Activated T-cell treated with anti-CD3 and anti-CD28 coated beads, Interleukin-2, amount 50 U/mL, for 4 hours (primary cell): Measurements from ENCODE around the gene MSX1. TPM values are rescaled to one million over a fixed set of nuclear protein-coding genes. Genes with fewer than 3 reads are reported as not detected.

Source experiments
- ATAC-seq, 2 donors: fragments of 200-7000 bp; cut with Tn5 transposase; one replicate each; pipeline ENCODE4 v1.10.0; 2021
- DNase-seq: peaks from one replicate; pipeline ENCODE4 v3.0.0-alpha.2; 2020
- H3K27me3 Mint-ChIP-seq: one replicate; pipeline ENCODE4 v1.8.0; 2021; ENCODE audit warnings: low read depth, mixed read lengths
- H3K36me3 Mint-ChIP-seq: one replicate; pipeline ENCODE4 v1.8.0; 2022; ENCODE audit warnings: mixed read lengths; ENCODE audit not compliant: insufficient read depth
- H3K4me1 Mint-ChIP-seq: one replicate; pipeline ENCODE4 v1.8.0; 2021; ENCODE audit warnings: low read depth, mixed read lengths
- H3K4me3 Mint-ChIP-seq: one replicate; pipeline ENCODE4 v1.8.0; 2021; ENCODE audit warnings: mild to moderate bottlenecking, moderate library complexity, mixed read lengths
- H3K9me3 Mint-ChIP-seq: one replicate; pipeline ENCODE4 v1.8.0; 2021; ENCODE audit warnings: mixed read lengths
- total RNA-seq, 3 donors: library from RNA; stranded (reverse); gene quantifications; one replicate each; pipeline ENCODE4 v1.2.1, GENCODE V29; 2021

MSX1 gene
- total RNA-seq, 3 donors from 2014 or later = 0.14 TPM; not detected in 2

- Mint-ChIP-seq H3K4me3 (no peak overlapping the region), H3K36me3 (no peaks in the 10 kb centered on the region), H3K9me3 (no peaks in the 10 kb centered on the region), H3K4me1 (peaks cover 10% of the 10 kb centered on the region), H3K27me3 (peaks cover 56% of the 10 kb centered on the region)
- no peak for DNase-seq
- no peak for ATAC-seq
Observed at GRCh38 chr4:4849106-4849505, 10.4 kb upstream of the MSX1 start.

GRCh38 chr4:4849524-4850193, 9.8 kb upstream of the MSX1 start:
- Mint-ChIP-seq H3K36me3 (no peaks in the 10 kb centered on the region), H3K27me3 (peaks cover 60% of the 10 kb centered on the region)
- no peak for ATAC-seq

GRCh38 chr4:4851081-4851480, 8.4 kb upstream of the MSX1 start:
- Mint-ChIP-seq H3K36me3 (no peaks in the 10 kb centered on the region), H3K27me3 (peaks cover 71% of the 10 kb centered on the region), H3K4me3 (no peak overlapping the region), H3K4me1 (peaks cover 20% of the 10 kb centered on the region), H3K9me3 (no peaks in the 10 kb centered on the region)
- DNase-seq (no peak), ATAC-seq (no peak)

More at GRCh38 chr4:4849524-4850193, 9.8 kb upstream of the MSX1 start:
- Mint-ChIP-seq H3K4me1 (peaks cover 13% of the 10 kb centered on the region), H3K9me3 (no peaks in the 10 kb centered on the region), H3K4me3 (no peak overlapping the region)
- DNase-seq = no peak

GRCh38 chr4:4851906-4852305, 7.6 kb upstream of the MSX1 start:
- no peak for DNase-seq
- H3K9me3 Mint-ChIP-seq = no peaks in the 10 kb centered on the region
- H3K4me1 Mint-ChIP-seq = peaks cover 25% of the 10 kb centered on the region
- no peaks in the 10 kb centered on the region for H3K36me3 Mint-ChIP-seq
- no peak overlapping the region for H3K4me3 Mint-ChIP-seq
- peaks cover 77% of the 10 kb centered on the region for H3K27me3 Mint-ChIP-seq
- no peak for ATAC-seq

- Mint-ChIP-seq H3K27me3 (peaks cover 79% of the 10 kb centered on the region), H3K4me1 (peaks cover 30% of the 10 kb centered on the region), H3K9me3 (no peaks in the 10 kb centered on the region), H3K36me3 (no peaks in the 10 kb centered on the region), H3K4me3 (peak overlapping the region; percentile 73)
- peak; percentile 53 to 65 for ATAC-seq
- DNase-seq = no peak
Observed at GRCh38 chr4:4852591-4853362, 6.7 kb upstream of the MSX1 start.

- Mint-ChIP-seq H3K9me3 (no peaks in the 10 kb centered on the region), H3K4me1 (peaks cover 30% of the 10 kb centered on the region), H3K27me3 (peaks cover 83% of the 10 kb centered on the region), H3K36me3 (no peaks in the 10 kb centered on the region), H3K4me3 (peak overlapping the region; percentile 73)
- DNase-seq (no peak), ATAC-seq (no peak)
Observed at GRCh38 chr4:4853371-4853823, 6.1 kb upstream of the MSX1 start.

- Mint-ChIP-seq H3K9me3 (no peaks in the 10 kb centered on the region), H3K4me1 (peaks cover 36% of the 10 kb centered on the region), H3K27me3 (peaks cover 86% of the 10 kb centered on the region), H3K36me3 (no peaks in the 10 kb centered on the region), H3K4me3 (no peak overlapping the region)
- no peak for ATAC-seq
- DNase-seq = no peak
Observed at GRCh38 chr4:4853921-4854648, 5.4 kb upstream of the MSX1 start.

GRCh38 chr4:4854649-4855295, 4.7 kb upstream of the MSX1 start:
- Mint-ChIP-seq H3K4me3 (no peak overlapping the region), H3K4me1 (peaks cover 37% of the 10 kb centered on the region), H3K36me3 (no peaks in the 10 kb centered on the region), H3K9me3 (no peaks in the 10 kb centered on the region), H3K27me3 (peaks cover 83% of the 10 kb centered on the region)
- DNase-seq (no peak), ATAC-seq (no peak)

- Mint-ChIP-seq H3K4me3 (peak overlapping the region; percentile 6), H3K36me3 (no peaks in the 10 kb centered on the region), H3K27me3 (peaks cover 80% of the 10 kb centered on the region), H3K4me1 (peaks cover 37% of the 10 kb centered on the region), H3K9me3 (no peaks in the 10 kb centered on the region)
- no peak for DNase-seq
- ATAC-seq = no peak
Observed at GRCh38 chr4:4855301-4856070, 4.0 kb upstream of the MSX1 start.

- ATAC-seq = no peak
- no peaks in the 10 kb centered on the region for H3K36me3 Mint-ChIP-seq
- no peaks in the 10 kb centered on the region for H3K9me3 Mint-ChIP-seq
- H3K4me3 Mint-ChIP-seq = peak overlapping the region; percentile 48
- H3K4me1 Mint-ChIP-seq = peaks cover 46% of the 10 kb centered on the region
- DNase-seq = no peak
- H3K27me3 Mint-ChIP-seq = peaks cover 81% of the 10 kb centered on the region
Observed at GRCh38 chr4:4856071-4857000, 3.1 kb upstream of the MSX1 start.

- Mint-ChIP-seq H3K9me3 (no peaks in the 10 kb centered on the region), H3K4me3 (no peak overlapping the region), H3K4me1 (peaks cover 48% of the 10 kb centered on the region), H3K27me3 (peaks cover 82% of the 10 kb centered on the region), H3K36me3 (no peaks in the 10 kb centered on the region)
- no peak for DNase-seq
- no peak for ATAC-seq
Observed at GRCh38 chr4:4857001-4857808, 2.3 kb upstream of the MSX1 start.

- DNase-seq (no peak), ATAC-seq (no peak)
- Mint-ChIP-seq H3K36me3 (no peaks in the 10 kb centered on the region), H3K27me3 (peaks cover 82% of the 10 kb centered on the region), H3K4me3 (no peak overlapping the region), H3K9me3 (no peaks in the 10 kb centered on the region), H3K4me1 (peaks cover 43% of the 10 kb centered on the region)
Observed at GRCh38 chr4:4857809-4858508, 1.5 kb upstream of the MSX1 start.
